HepG2 (cell line): ENCODE results near the gene RUVBL1. TPM values are rescaled to one million over a fixed set of nuclear protein-coding genes. Genes with fewer than 3 reads are reported as not detected.

Experiments
- BCL3 ChIP-seq: sonication (generic); formaldehyde crosslinking; IDR thresholded peaks from 2 replicates; pipeline ENCODE4 v1.5.1; 2020; ENCODE audit warnings: mild to moderate bottlenecking, missing genetic modification reagents, moderate library complexity
- HMGXB4 ChIP-seq, 2 experiments: sonication (generic) in 1 of 2; formaldehyde crosslinking in 1 of 2; IDR thresholded peaks; 2 replicates each; pipeline versions ENCODE4 v1.4.0 to v1.6.1; 2018 to 2020; ENCODE audit warnings: missing genetic modification reagents in 2 of 2, borderline replicate concordance in 1 of 2, low read depth in 1 of 2, mild to moderate bottlenecking in 1 of 2, missing biosample characterization in 1 of 2
- ISL2 ChIP-seq: sonication (generic); formaldehyde crosslinking; IDR thresholded peaks from 2 replicates; pipeline ENCODE4 v1.5.0; 2020; ENCODE audit warnings: missing genetic modification reagents
- MTERF4 ChIP-seq: sonication (generic); formaldehyde crosslinking; IDR thresholded peaks from 2 replicates; pipeline ENCODE4 v1.8.0; 2023; ENCODE audit warnings: mild to moderate bottlenecking, missing genetic modification reagents
- SIN3B ChIP-seq: fragments of 150-350 bp; IDR thresholded peaks from 2 replicates; pipeline ENCODE4 v1.6.1; 2014; ENCODE audit warnings: low read length
- SP4 ChIP-seq: sonication (generic); formaldehyde crosslinking; IDR thresholded peaks from 2 replicates; pipeline ENCODE4 v1.8.1; 2023; ENCODE audit warnings: mild to moderate bottlenecking, missing genetic modification reagents
- ZBTB44 ChIP-seq: sonication (generic); formaldehyde crosslinking; IDR thresholded peaks from 2 replicates; pipeline ENCODE4 v1.4.0; 2020; ENCODE audit warnings: missing genetic modification reagents
- ZFP90 ChIP-seq: sonication (generic); formaldehyde crosslinking; IDR thresholded peaks from 2 replicates; pipeline ENCODE4 v1.8.0; 2022; ENCODE audit warnings: missing genetic modification reagents, mild to moderate bottlenecking, inconsistent platforms, borderline replicate concordance
- ZNF142 ChIP-seq: sonication (generic); formaldehyde crosslinking; IDR thresholded peaks from 2 replicates; pipeline ENCODE4 v1.4.0; 2020; ENCODE audit warnings: missing genetic modification reagents
- polyA plus RNA-seq, 8 experiments: library from polyadenylated mRNA; depleted of rRNA in 3 of 8; stranded (reverse) in 7 of 8; unstranded in 1 of 8; fragments of >200 nt; fragmentation: Illumina TruSeq in 4 of 8; extraction: Trizol in 4 of 8; gene quantifications; 2 replicates each; pipeline versions ENCODE4 v1.2.1 to v1.2.3, GENCODE V29; 2011 to 2016; ENCODE audit warnings: low read depth in 4 of 8, missing spikeins in 1 of 8, mixed read lengths in 1 of 8; ENCODE audit not compliant: insufficient read depth in 1 of 8
- total RNA-seq, 5 experiments: library from RNA; depleted of rRNA; stranded (reverse); fragments of >200 nt; fragmentation: Illumina TruSeq; extraction: Trizol; gene quantifications; 2 replicates each; pipeline ENCODE4 v1.2.3, GENCODE V29; 2016; ENCODE audit warnings: low read depth in 1 of 5
- TF ChIP-seq, protein P1 (sequence below): IDR thresholded peaks from 2 replicates; pipeline ENCODE4 v1.6.1; 2012; ENCODE audit warnings: inconsistent platforms
- TF ChIP-seq, protein P2 (sequence below): sonication (generic); formaldehyde crosslinking; conservative IDR thresholded peaks from 2 replicates; pipeline ENCODE4 v1.4.0; 2020; ENCODE audit warnings: mild to moderate bottlenecking, missing genetic modification reagents, moderate library complexity

Gene RUVBL1
- total and polyA plus RNA-seq, 2 of the 13 experiments (the other 11 are each of a cell fraction or from before 2014, with no cell fraction given) = 32.7 to 86.3 TPM

- no peak for TF ChIP-seq HMGXB4 (CRISPR knock-in tag; IDR thresholded peaks at IDR 0.05; ENCODE audit: borderline replicate concordance in 1 of 2, low read depth in 1 of 2)
- TF ChIP-seq ZFP90 (CRISPR knock-in tag) = no peak
- no peak for TF ChIP-seq SIN3B
- TF ChIP-seq, protein P1, sequence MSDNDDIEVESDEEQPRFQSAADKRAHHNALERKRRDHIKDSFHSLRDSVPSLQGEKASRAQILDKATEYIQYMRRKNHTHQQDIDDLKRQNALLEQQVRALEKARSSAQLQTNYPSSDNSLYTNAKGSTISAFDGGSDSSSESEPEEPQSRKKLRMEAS = peak; percentile 46
- TF ChIP-seq ZBTB44 (CRISPR knock-in tag) = no peak
- no peak for TF ChIP-seq ISL2 (CRISPR knock-in tag)
- TF ChIP-seq BCL3 (CRISPR knock-in tag) = no peak
- TF ChIP-seq MTERF4 = no peak
- no peak for TF ChIP-seq SP4
- TF ChIP-seq ZNF142 (CRISPR knock-in tag) = no peak
- TF ChIP-seq, protein P2, sequence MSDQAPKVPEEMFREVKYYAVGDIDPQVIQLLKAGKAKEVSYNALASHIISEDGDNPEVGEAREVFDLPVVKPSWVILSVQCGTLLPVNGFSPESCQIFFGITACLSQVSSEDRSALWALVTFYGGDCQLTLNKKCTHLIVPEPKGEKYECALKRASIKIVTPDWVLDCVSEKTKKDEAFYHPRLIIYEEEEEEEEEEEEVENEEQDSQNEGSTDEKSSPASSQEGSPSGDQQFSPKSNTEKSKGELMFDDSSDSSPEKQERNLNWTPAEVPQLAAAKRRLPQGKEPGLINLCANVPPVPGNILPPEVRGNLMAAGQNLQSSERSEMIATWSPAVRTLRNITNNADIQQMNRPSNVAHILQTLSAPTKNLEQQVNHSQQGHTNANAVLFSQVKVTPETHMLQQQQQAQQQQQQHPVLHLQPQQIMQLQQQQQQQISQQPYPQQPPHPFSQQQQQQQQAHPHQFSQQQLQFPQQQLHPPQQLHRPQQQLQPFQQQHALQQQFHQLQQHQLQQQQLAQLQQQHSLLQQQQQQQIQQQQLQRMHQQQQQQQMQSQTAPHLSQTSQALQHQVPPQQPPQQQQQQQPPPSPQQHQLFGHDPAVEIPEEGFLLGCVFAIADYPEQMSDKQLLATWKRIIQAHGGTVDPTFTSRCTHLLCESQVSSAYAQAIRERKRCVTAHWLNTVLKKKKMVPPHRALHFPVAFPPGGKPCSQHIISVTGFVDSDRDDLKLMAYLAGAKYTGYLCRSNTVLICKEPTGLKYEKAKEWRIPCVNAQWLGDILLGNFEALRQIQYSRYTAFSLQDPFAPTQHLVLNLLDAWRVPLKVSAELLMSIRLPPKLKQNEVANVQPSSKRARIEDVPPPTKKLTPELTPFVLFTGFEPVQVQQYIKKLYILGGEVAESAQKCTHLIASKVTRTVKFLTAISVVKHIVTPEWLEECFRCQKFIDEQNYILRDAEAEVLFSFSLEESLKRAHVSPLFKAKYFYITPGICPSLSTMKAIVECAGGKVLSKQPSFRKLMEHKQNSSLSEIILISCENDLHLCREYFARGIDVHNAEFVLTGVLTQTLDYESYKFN (CRISPR knock-in tag) = peak; percentile 77
Measured at GRCh38 chr3:128036119-128036518, 87.5 kb downstream of the RUVBL1 start (continued).
